GM18502 (cell line): Measurements from ENCODE around the gene HSPA12B.
"Not testable (repeated sequence)": the region's sequence is repeated elsewhere in the genome, so short reads cannot be mapped to it uniquely, and the experiment has no call there.

Source experiments
- ATAC-seq: cut with Tn5 transposase; IDR thresholded peaks from one replicate; pipeline ENCODE4 v1.9.1; 2021; ENCODE audit warnings: mild to moderate bottlenecking; ENCODE audit not compliant: unreplicated experiment, poor library complexity

Gene HSPA12B

DNA sequence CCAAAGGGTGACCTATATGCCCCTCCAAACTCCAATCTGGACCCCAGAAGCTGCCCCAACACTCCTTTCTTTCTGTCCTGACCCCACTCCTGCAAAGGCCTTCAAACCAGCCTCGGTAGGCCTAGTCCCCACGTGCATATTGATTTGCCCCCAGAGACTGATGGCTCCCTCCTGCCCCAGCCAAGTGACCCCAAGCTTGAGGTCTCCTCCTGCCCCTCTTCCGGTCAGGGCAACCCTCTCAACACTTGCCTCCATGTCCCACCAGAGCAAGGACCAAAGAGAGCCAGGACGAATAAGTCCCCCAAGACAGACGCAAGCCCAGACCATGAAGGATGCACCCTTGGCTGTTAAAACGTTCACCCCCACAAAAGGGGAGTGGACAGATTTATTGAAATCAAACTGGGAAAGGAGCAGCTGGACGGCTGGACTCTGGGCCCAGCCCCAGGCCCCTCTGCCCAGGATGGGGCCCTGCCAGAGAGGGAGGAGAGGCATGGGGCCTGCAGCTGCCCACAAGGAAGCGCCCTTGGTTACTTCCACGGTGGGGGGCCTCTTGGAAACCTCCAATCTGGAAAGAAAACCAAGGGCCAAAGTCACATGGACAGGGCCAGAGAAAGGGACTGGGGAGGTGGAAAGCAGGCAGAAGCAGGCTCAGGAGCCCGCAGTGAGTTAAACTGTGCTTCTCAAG lies 51.2 kb downstream of the HSPA12B start:
- no peak for ATAC-seq

DNA sequence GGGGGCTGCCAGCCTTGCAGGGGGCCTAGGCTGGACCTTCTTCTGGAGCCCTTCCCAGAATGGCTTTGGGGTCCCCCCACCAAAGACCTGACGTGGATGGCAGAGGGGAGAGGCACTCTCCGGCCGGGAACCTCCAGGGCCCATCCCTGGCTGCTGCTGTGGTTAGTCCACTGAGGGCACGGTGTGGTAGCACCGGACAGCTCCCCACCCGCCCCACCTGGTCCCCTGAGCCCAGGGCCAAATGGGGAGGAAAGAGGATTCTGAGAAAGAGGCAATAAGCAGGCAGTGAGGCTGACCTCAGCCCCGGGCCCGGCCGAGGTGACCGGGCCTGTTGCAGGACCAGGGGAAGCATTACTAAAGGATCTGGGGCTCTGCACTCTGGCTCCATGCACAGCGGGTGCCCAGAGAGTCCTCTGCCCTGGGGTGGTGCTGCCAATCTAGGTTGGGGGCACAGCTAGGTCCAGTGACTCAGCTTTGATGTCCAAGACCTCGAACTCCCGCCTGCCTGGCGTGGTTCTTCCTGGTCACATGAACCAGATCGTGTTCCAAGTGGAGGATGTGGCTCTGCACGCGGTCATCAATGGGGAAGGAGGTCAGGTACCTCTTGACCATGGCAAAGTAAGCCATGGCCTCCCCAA lies 51.9 kb downstream of the HSPA12B start:
- ATAC-seq: no peak

- no peak for ATAC-seq
Measured at GRCh38 chr20:3784863-3785239, 52.4 kb downstream of the HSPA12B start.

- no peak for ATAC-seq
Measured at GRCh38 chr20:3785240-3786125, 53.0 kb downstream of the HSPA12B start.

GRCh38 chr20:3786126-3786484 lies 53.6 kb downstream of the HSPA12B start:
- ATAC-seq: peak; percentile 26

GRCh38 chr20:3786665-3787323 lies 54.3 kb downstream of the HSPA12B start, which contains the start of gene CENPB:
TSS of gene CENPB (minus strand) at chr20:3786740. CDS start at chr20:3786483, 257 bp downstream.
- peak; percentile 86 for ATAC-seq

- no peak for ATAC-seq
Measured at GRCh38 chr20:3787324-3788014, 55.0 kb downstream of the HSPA12B start.

DNA sequence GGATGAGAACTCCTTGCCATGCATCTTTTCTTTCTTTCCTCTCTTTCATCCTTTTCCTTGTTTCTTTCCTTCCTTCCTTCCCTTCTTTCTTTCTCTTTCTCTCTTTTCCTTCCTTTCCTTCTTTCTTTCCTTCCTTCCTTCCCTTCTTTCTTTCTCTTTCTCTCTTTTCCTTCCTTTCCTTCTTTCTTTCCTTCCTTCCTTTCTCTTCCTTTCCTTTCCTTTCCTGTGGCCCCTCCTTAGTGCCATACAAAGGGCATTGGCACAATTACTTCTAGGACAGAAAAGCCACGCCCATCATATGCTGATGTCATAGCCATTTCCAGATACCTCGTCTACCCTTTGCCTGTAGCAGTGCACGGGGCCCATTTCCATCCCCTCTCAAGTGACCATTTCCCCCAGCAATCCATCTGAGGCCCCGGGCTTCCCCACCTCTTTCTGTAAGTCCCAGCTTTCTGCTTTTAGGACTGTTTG lies 56.2 kb downstream of the HSPA12B start:
- no peak for ATAC-seq

- ATAC-seq: not testable (repeated sequence)
Measured at GRCh38 chr20:3789201-3789600, 56.7 kb downstream of the HSPA12B start.

- ATAC-seq: not testable (repeated sequence)
Measured at GRCh38 chr20:3794168-3794567, 61.7 kb downstream of the HSPA12B start.

- ATAC-seq: no peak
Measured at GRCh38 chr20:3794701-3795420, 62.4 kb downstream of the HSPA12B start.

- ATAC-seq: peak; percentile 68
Measured at GRCh38 chr20:3795511-3796468, 63.3 kb downstream of the HSPA12B start, which contains the start of gene CDC25B. TSS of gene CDC25B (plus strand) at chr20:3796310. CDS start at chr20:3796532, 222 bp downstream.

DNA sequence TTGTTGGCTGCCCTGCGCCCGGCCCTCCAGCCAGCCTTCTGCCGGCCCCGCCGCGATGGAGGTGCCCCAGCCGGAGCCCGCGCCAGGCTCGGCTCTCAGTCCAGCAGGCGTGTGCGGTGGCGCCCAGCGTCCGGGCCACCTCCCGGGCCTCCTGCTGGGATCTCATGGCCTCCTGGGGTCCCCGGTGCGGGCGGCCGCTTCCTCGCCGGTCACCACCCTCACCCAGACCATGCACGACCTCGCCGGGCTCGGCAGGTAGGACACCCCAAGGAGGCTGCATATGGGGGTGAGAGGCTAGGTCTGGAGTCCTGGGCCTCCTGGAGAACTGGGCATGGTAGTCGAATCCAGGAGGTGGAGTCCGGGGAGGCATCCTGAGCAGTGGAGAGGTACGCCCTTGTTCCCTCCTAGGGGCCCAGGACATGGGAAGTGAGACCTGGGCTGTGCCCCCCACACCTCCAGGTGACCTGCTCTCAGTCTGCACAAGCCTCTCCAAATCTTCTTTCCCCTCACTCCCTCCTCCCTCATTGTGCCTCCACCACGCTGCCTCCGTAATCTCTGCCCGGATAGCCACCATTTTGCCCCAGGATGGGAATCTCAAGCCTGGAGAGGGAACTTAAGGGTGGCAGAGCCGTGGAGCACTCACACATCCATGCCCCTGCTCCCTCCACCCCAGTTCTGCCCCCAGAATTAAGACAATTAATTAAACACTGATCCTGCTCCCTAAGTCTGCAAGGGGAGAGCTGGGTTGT lies 64.2 kb downstream of the HSPA12B start:
- ATAC-seq: peak; percentile 3

DNA sequence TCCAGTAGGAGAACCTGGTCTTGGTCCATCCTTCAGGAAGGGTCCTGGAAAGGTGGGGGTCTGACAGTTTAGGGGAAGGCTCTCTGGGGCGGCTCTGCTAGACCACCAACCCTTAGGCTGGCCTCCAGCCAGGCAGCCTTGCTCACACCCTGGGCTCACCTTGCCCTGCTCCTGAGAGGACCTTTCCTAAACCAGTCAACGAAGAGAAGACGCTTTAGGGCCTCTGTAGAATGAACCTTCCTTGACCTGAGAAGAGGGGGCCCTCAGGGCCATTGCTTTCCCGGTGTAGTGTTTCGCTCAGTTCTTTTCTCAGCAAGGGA lies 64.7 kb downstream of the HSPA12B start:
- no peak for ATAC-seq

DNA sequence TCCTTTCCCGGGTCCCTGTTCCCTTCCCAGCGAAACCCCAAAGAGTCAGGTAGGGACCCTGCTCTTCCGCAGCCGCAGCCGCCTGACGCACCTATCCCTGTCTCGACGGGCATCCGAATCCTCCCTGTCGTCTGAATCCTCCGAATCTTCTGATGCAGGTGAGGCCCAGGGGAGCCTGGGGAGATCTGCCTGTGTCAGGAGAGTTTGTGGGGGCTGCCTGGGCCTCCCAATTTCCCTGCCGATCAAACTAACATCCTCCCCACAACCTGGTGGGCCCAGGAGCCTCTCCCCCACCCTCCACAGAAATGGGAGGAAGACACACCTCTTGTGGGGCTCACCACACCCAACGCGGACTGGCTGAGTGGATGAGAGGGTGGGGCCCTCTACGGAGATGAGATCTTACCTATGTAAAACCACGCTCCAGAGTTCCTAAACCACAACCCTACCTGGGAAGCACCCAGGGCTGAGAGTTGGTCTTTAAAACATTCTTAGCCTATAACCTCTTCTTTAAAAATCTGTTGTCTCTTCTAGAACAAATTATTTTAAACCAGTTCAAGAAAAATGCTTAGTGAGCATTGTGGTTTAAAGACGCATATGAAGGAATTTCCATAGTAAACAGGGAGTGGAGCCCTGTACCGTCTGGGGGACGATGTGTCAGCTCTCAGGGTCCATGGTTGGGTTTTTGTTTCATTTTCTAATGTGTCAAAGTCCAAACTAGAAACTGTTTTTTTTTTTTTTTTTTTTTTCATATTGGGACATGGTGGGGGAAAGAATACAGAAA lies 65.3 kb downstream of the HSPA12B start:
- ATAC-seq: no peak

DNA sequence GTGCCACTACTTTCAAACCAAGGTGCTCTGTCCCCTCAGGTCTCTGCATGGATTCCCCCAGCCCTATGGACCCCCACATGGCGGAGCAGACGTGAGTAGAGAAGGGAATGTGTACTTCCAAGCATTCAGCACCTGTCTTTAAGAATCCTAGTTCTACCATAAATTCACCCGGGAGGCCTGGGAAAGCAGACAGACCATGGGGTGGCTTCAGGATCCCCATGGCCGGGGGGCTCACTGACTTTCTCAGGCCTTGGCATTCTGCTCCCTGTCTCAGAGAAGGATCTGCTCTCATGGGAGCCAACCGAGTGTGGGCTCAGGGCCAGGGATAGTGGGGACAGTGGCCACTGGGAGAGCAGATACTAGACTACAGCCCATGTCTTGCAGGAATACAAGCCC lies 65.9 kb downstream of the HSPA12B start:
- ATAC-seq: no peak

- ATAC-seq: no peak
Measured at GRCh38 chr20:3798908-3799248, 66.4 kb downstream of the HSPA12B start.
